Endothelial cell of umbilical vein (primary cell): ENCODE results near the gene PRMT2. TPM values are rescaled to one million over a fixed set of nuclear protein-coding genes. Genes with fewer than 3 reads are reported as not detected.

Source experiments
- BruUV-seq: library from RNA; stranded (reverse); fragments of 400-500 nt; replicated peaks from 2 replicates; lab custom pipeline; 2021; lab: Mats Ljungman, UMichigan
- CTCF ChIA-PET: fragments of 300-600, 350-600 bp; sonication (Branson Sonifier 250); formaldehyde crosslinking; loops from one replicate; lab custom pipeline; 2021; ENCODE audit warnings: antibody characterized with exemption, inconsistent platforms; lab: Charles Lee
- POLR2A ChIA-PET: fragments of 300-600, 350-600 bp; sonication (Branson Sonifier 250); formaldehyde crosslinking; loops from one replicate; lab custom pipeline; 2021; ENCODE audit warnings: antibody characterized with exemption, inconsistent platforms; lab: Charles Lee
- DNase-seq: peaks from one replicate; pipeline ENCODE4 v3.0.0-alpha.2; 2011; ENCODE audit warnings: low read depth, low spot score
- FAIRE-seq: peaks from 2 replicates; lab custom pipeline; 2011; peaks lifted over from hg19 to GRCh38; lab: Jason Lieb, UNC
- H2AFZ ChIP-seq: 2 replicates; pipeline ENCODE4 v1.6.0; 2012; ENCODE audit warnings: low read depth, low read length, control low read depth, inconsistent platforms
- H3K27ac ChIP-seq: 2 replicates; pipeline ENCODE4 v1.5.1; 2011; ENCODE audit warnings: low read depth, mild to moderate bottlenecking, control low read depth, low read length, moderate library complexity; ENCODE audit not compliant: insufficient read depth
- H3K27me3 ChIP-seq, 2 experiments: 2 replicates each; pipeline versions ENCODE4 v1.6.0 to v1.6.1; 2011; ENCODE audit warnings: low read length in 2 of 2, mixed read lengths in 1 of 2; ENCODE audit not compliant: control insufficient read depth in 2 of 2, insufficient read depth in 2 of 2
- H3K36me3 ChIP-seq, 2 experiments: 2 replicates in 1 of 2; 3 replicates in 1 of 2; pipeline ENCODE4 v1.5.1; 2011; ENCODE audit warnings: low read length in 2 of 2, mild to moderate bottlenecking in 1 of 2, moderate library complexity in 1 of 2; ENCODE audit not compliant: control insufficient read depth in 2 of 2, insufficient read depth in 2 of 2; ENCODE audit errors: extremely low read depth in 1 of 2
- H3K4me1 ChIP-seq: 3 replicates; pipeline ENCODE4 v1.5.1; 2011; ENCODE audit warnings: mild to moderate bottlenecking, low read length; ENCODE audit not compliant: control insufficient read depth, insufficient read depth; ENCODE audit errors: extremely low read depth
- H3K4me2 ChIP-seq: 2 replicates; pipeline ENCODE4 v1.6.1; 2011; ENCODE audit warnings: low read length, control low read depth, mixed read lengths; ENCODE audit not compliant: insufficient read depth
- H3K4me3 ChIP-seq, 3 experiments: fragments of 200-600 bp in 1 of 3; sonication (generic), shearing (Covaris generic) in 1 of 3; replicated peaks in 1 of 3; 2 replicates each; pipeline ENCODE4 v1.5.1; 2011 to 2016; ENCODE audit warnings: control low read depth in 3 of 3, low read length in 3 of 3, mild to moderate bottlenecking in 2 of 3, inconsistent platforms in 1 of 3, low read depth in 1 of 3, moderate library complexity in 1 of 3; ENCODE audit not compliant: insufficient read depth in 1 of 3
- H3K79me2 ChIP-seq: 2 replicates; pipeline ENCODE4 v1.6.0; 2012; ENCODE audit warnings: low read length, inconsistent platforms; ENCODE audit not compliant: control insufficient read depth, insufficient read depth
- H3K9ac ChIP-seq: replicated peaks from 2 replicates; pipeline ENCODE3; 2011; ENCODE audit warnings: low read length, control low read depth; ENCODE audit not compliant: insufficient read depth; ENCODE audit errors: extremely low read depth
- H3K9me1 ChIP-seq: replicated peaks from 3 replicates; pipeline ENCODE4 v1.6.0; 2011; ENCODE audit warnings: mild to moderate bottlenecking, low read length; ENCODE audit not compliant: control insufficient read depth, insufficient read depth; ENCODE audit errors: extremely low read depth
- H3K9me3 ChIP-seq: replicated peaks from 2 replicates; pipeline ENCODE4 v1.5.1; 2012; ENCODE audit warnings: low read length, inconsistent platforms; ENCODE audit not compliant: control insufficient read depth, insufficient read depth
- H4K20me1 ChIP-seq: replicated peaks from 2 replicates; pipeline ENCODE3; 2011; ENCODE audit warnings: mild to moderate bottlenecking, low read length; ENCODE audit not compliant: control insufficient read depth, insufficient read depth; ENCODE audit errors: extremely low read depth
- EZH2 ChIP-seq: IDR thresholded peaks from 2 replicates; pipeline ENCODE4 v1.6.1; 2012; ENCODE audit warnings: borderline replicate concordance, low read depth, mild to moderate bottlenecking, moderate library complexity, low read length, inconsistent platforms; ENCODE audit not compliant: severe bottlenecking
- FOS ChIP-seq: IDR thresholded peaks from 2 replicates; pipeline ENCODE4 v1.6.1; 2011; ENCODE audit warnings: mild to moderate bottlenecking, low read length, moderate library complexity, borderline replicate concordance; ENCODE audit not compliant: insufficient read depth
- GATA2 ChIP-seq: IDR thresholded peaks from 2 replicates; pipeline ENCODE4 v1.7.0; 2011; ENCODE audit warnings: low read depth, mild to moderate bottlenecking, moderate library complexity, mixed read lengths, low read length; ENCODE audit not compliant: insufficient read length, insufficient read depth
- JUN ChIP-seq: IDR thresholded peaks from 2 replicates; pipeline ENCODE4 v1.6.1; 2011; ENCODE audit warnings: borderline replicate concordance, low read depth; ENCODE audit not compliant: insufficient read length, insufficient read depth
- MYC ChIP-seq: IDR thresholded peaks from one replicate; pipeline ENCODE4 v1.6.1; 2011; ENCODE audit warnings: mild to moderate bottlenecking, low read depth, low read length
- POLR2A ChIP-seq: IDR thresholded peaks from 2 replicates; pipeline ENCODE4 v1.6.1; 2012; ENCODE audit warnings: low read depth, mild to moderate bottlenecking, control low read depth, low read length
- POLR2AphosphoS5 ChIP-seq: IDR thresholded peaks from 2 replicates; pipeline ENCODE4 v1.6.1; 2012; ENCODE audit warnings: low read depth, mild to moderate bottlenecking, control low read depth, low read length, moderate library complexity; ENCODE audit not compliant: insufficient read depth
- dilution Hi-C: fragments of 300-500 bp; cut with MboI; formaldehyde crosslinking; loops from one replicate; pipeline ENCODE4 v1.15.0; 2019; ENCODE audit warnings: low sequenced_read_pairs; ENCODE audit not compliant: extremely low pct_ligation_motif_present
- intact Hi-C: fragments of 100-400 bp; cut with micrococcal nuclease; formaldehyde crosslinking; loops from one replicate; pipeline ENCODE4 v1.10.0; 2022
- polyA plus RNA-seq, 4 experiments: library from polyadenylated mRNA; depleted of rRNA in 3 of 4; stranded (reverse) in 3 of 4; unstranded in 1 of 4; fragments of >200 nt; gene quantifications; 2 replicates each; pipeline versions ENCODE4 v1.2.1 to v1.2.3, GENCODE V29; 2011 to 2012; ENCODE audit warnings: missing spikeins in 1 of 4
- total RNA-seq: library from RNA; stranded (reverse); gene quantifications from 2 replicates; pipeline ENCODE4 v1.2.3, GENCODE V29; 2021
- TF ChIP-seq, protein P1 (sequence below): IDR thresholded peaks from 2 replicates; pipeline ENCODE4 v1.6.1; 2011; ENCODE audit not compliant: insufficient read depth, insufficient read length
- TF ChIP-seq, protein P2 (sequence below), 2 donors: IDR thresholded peaks; 1 replicate in 1 of 2; 2 replicates in 1 of 2; pipeline ENCODE4 v1.5.1; 2011; ENCODE audit warnings: low read length in 2 of 2, mild to moderate bottlenecking in 2 of 2, moderate library complexity in 2 of 2, control low read depth in 1 of 2, inconsistent platforms in 1 of 2, low read depth in 1 of 2; ENCODE audit not compliant: insufficient read depth in 1 of 2; ENCODE audit errors: extremely low read depth in 1 of 2

Gene PRMT2
- total and polyA plus RNA-seq, 2 donors (not counting 3 experiments of a cell fraction or from before 2014, with no cell fraction given), result 125 to 193 TPM

GRCh38 chr21:46617267-46618051 lies 18.0 kb upstream of the PRMT2 start:
- Histone ChIP-seq H2AFZ (no peak overlapping the region), H3K27ac (no peak overlapping the region), H3K27me3 (peaks cover 12 to 16% of the 10 kb centered on the region in 2 experiments), H3K4me2 (no peak overlapping the region), H3K9me1 (no peaks in the 10 kb centered on the region), H3K4me1 (no peaks in the 10 kb centered on the region), H3K36me3 (no peaks in the 10 kb centered on the region), H3K4me3 (no peak overlapping the region), H4K20me1 (no peaks in the 10 kb centered on the region), H3K79me2 (no peaks in the 10 kb centered on the region), H3K9me3 (no peaks in the 10 kb centered on the region), H3K9ac (no peak overlapping the region)
- no TSS peak for BruUV-seq
- dilution Hi-C loops (no loop called here), intact Hi-C loops (no loop called here)
- TF ChIP-seq MYC, result no peak
- TF ChIP-seq POLR2A, result no peak
- TF ChIP-seq, protein P1, sequence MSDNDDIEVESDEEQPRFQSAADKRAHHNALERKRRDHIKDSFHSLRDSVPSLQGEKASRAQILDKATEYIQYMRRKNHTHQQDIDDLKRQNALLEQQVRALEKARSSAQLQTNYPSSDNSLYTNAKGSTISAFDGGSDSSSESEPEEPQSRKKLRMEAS, result no peak
- DNase-seq, result peak; percentile 50
- ChIA-PET CTCF (interaction anchor here (1.5 kb wide), 1 partner anchor 22 kb away, joined by 3 read pairs; no protein-coding TSS in a partner anchor), POLR2A (interaction anchor here (0.5 kb wide), 1 partner anchor 18 kb away, joined by 3 read pairs; the partner anchor contains the start of gene PRMT2)
- no peak for FAIRE-seq

DNA sequence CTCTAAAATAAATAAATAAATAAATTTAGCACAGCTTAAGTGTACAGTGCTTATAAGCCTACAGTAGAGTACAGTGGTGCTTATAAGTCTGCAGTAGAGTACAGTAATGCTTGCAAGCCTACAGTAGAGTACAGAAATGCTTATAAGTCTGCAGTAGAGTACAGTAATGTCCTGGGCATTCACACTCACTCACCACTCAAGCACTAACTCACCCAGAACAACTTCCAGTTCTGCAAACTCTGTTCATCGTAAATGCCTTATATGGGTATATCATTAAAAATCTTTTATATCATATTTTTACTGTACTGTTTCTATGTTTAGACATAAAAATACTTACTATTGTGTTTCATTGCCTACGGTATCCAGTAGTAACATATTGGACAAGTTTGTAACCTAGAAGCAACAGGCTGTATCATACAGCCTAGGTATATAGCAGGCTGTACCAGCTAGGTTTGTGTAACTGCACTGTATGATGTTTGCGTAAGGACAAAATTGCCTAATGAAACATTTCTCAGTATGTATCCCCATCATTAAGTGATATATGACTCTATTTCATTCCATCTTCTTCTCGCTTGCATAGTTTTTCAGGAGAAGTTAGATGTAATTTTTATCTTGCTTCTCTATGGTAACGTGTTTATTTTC lies 16.6 kb upstream of the PRMT2 start:
- Histone ChIP-seq H3K4me3 (no peak overlapping the region), H3K9ac (no peak overlapping the region), H3K27ac (no peak overlapping the region), H3K27me3 (peaks cover 12% of the 10 kb centered on the region in 2 experiments), H4K20me1 (no peaks in the 10 kb centered on the region), H3K36me3 (no peaks in the 10 kb centered on the region), H3K79me2 (no peaks in the 10 kb centered on the region), H2AFZ (no peak overlapping the region), H3K4me2 (no peak overlapping the region), H3K4me1 (no peaks in the 10 kb centered on the region), H3K9me3 (no peaks in the 10 kb centered on the region), H3K9me1 (no peaks in the 10 kb centered on the region)
- DNase-seq (no peak), FAIRE-seq (no peak)
- dilution Hi-C loops (no loop called here), intact Hi-C loops (no loop called here)
- no peak for TF ChIP-seq POLR2AphosphoS5
- TF ChIP-seq, protein P1, result no peak
- no peak for TF ChIP-seq JUN
- no peak for TF ChIP-seq POLR2A
- TF ChIP-seq MYC, result no peak
- no peak for TF ChIP-seq EZH2
- TF ChIP-seq GATA2, result no peak
- TF ChIP-seq FOS, result no peak
- TF ChIP-seq, protein P2, sequence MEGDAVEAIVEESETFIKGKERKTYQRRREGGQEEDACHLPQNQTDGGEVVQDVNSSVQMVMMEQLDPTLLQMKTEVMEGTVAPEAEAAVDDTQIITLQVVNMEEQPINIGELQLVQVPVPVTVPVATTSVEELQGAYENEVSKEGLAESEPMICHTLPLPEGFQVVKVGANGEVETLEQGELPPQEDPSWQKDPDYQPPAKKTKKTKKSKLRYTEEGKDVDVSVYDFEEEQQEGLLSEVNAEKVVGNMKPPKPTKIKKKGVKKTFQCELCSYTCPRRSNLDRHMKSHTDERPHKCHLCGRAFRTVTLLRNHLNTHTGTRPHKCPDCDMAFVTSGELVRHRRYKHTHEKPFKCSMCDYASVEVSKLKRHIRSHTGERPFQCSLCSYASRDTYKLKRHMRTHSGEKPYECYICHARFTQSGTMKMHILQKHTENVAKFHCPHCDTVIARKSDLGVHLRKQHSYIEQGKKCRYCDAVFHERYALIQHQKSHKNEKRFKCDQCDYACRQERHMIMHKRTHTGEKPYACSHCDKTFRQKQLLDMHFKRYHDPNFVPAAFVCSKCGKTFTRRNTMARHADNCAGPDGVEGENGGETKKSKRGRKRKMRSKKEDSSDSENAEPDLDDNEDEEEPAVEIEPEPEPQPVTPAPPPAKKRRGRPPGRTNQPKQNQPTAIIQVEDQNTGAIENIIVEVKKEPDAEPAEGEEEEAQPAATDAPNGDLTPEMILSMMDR (IDR thresholded peaks at IDR 0.05; ENCODE audit: extremely low read depth in 1 of 2, insufficient read depth in 1 of 2, low read depth in 1 of 2, low read length in 2 of 2), result no peak
- CTCF ChIA-PET, result interaction anchor here (1.5 kb wide), 1 partner anchor 21 kb away, joined by 3 read pairs; no protein-coding TSS in a partner anchor
- no TSS peak for BruUV-seq
- POLR2A ChIA-PET, result no interaction called here
